Measurements from ENCODE around the gene POLR2E.
A peak's percentile ranks its signal among the peaks of the same experiment; 100 is the strongest.
"Not testable (repeated sequence)": the region's sequence is repeated elsewhere in the genome, so short reads cannot be mapped to it uniquely, and the experiment has no call there.

The POLR2E gene

GRCh38 chr19:1094978-1095701 is at the start of gene POLR2E:
TSS of gene POLR2E (minus strand) at chr19:1095375. CDS start at chr19:1095315, 60 bp downstream.
- DNase-seq: peak; percentile 98

GRCh38 chr19:1144741-1145140 is 49.6 kb upstream of the POLR2E start:
- no peak for DNase-seq

GRCh38 chr19:1143828-1144399 is 48.7 kb upstream of the POLR2E start:
- DNase-seq: no peak

GRCh38 chr19:1141944-1142343 is 46.8 kb upstream of the POLR2E start:
- DNase-seq: no peak

GRCh38 chr19:1140272-1141027 is 45.3 kb upstream of the POLR2E start:
- DNase-seq: no peak

- DNase-seq: no peak
Measured at GRCh38 chr19:1139126-1139525, 44.0 kb upstream of the POLR2E start.

- DNase-seq: no peak
Measured at GRCh38 chr19:1138121-1138520, 42.9 kb upstream of the POLR2E start.

- DNase-seq: no peak
Measured at GRCh38 chr19:1136621-1137317, 41.6 kb upstream of the POLR2E start.

GRCh38 chr19:1136201-1136600 is 41.0 kb upstream of the POLR2E start:
- no peak for DNase-seq

- DNase-seq: no peak
Measured at GRCh38 chr19:1135454-1135853, 40.3 kb upstream of the POLR2E start.

GRCh38 chr19:1134431-1134830 is 39.3 kb upstream of the POLR2E start:
- DNase-seq: peak; percentile 26

GRCh38 chr19:1133471-1133929 is 38.3 kb upstream of the POLR2E start:
- DNase-seq: no peak

GRCh38 chr19:1132552-1133383 is 37.6 kb upstream of the POLR2E start:
- DNase-seq: no peak

- DNase-seq: peak; percentile 85
Measured at GRCh38 chr19:1131718-1132551, 36.8 kb upstream of the POLR2E start.

- DNase-seq: no peak
Measured at GRCh38 chr19:1130771-1131717, 35.9 kb upstream of the POLR2E start.

GRCh38 chr19:1129535-1129934 is 34.4 kb upstream of the POLR2E start:
- DNase-seq: no peak

GRCh38 chr19:1129084-1129483 is 33.9 kb upstream of the POLR2E start:
- DNase-seq: not testable (repeated sequence)

GRCh38 chr19:1128106-1128505 is 32.9 kb upstream of the POLR2E start:
- DNase-seq: no peak

- DNase-seq: no peak
Measured at GRCh38 chr19:1126984-1127760, 32.0 kb upstream of the POLR2E start.

Measured in fibroblast of upper back skin (primary cell).